Measurements from ENCODE around the gene POLK. TPM values are rescaled to one million over a fixed set of nuclear protein-coding genes. Genes with fewer than 3 reads are reported as not detected.
"Not testable (repeated sequence)": the region's sequence is repeated elsewhere in the genome, so short reads cannot be mapped to it uniquely, and the experiment has no call there.

Gene POLK
- polyA plus RNA-seq, 1 donor = 23.4 TPM

- DNase-seq (ENCODE audit: low read depth) = no peak
Observed at GRCh38 chr5:75547812-75548211, 36.1 kb downstream of the POLK start.

DNA sequence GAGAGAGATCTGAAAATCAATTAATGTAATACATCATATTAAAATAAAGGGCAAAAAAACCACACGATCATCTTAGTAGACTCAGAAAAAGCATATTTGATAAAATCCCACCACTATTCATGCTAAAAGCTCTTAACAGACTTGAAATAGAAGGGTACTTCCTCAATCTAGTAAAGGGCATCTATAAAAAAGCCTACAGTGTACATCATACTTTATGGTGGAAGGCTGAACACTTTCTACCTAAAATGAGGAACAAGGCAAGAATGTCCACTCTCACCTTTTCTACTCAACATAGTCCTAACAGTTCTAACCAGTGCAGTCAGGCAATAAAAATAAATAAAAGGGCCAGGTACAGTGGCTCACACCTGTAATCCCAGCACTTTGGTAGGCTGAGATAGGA is 38.9 kb downstream of the POLK start:
- no peak for DNase-seq (ENCODE audit: low read depth)

GRCh38 chr5:75551471-75551870 is 39.8 kb downstream of the POLK start:
- DNase-seq (ENCODE audit: low read depth) = no peak

- DNase-seq (ENCODE audit: low read depth) = no peak
Observed at GRCh38 chr5:75552764-75553163, 41.1 kb downstream of the POLK start.

DNA sequence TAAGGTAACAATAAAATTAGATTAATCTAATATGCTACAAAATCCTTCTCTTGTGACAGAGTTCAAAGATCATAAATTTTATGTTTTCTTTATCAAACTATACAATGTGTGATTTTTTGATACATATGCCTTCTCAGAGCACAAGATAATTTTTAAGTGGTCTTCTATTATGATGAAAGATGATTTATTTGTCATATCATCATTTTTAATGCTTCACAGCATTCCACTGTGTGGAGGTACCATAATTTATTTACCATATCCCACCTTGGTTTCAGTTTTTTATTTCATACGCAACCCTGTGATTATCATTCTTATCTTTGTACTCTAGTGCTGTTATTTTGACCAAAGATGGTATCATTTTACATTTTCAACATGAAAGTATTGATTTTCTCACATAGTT is 41.7 kb downstream of the POLK start:
- DNase-seq (ENCODE audit: low read depth) = no peak

GRCh38 chr5:75558221-75558620 is 46.5 kb downstream of the POLK start:
- no peak for DNase-seq (ENCODE audit: low read depth)

- DNase-seq (ENCODE audit: low read depth) = no peak
Observed at GRCh38 chr5:75558981-75559632, 47.4 kb downstream of the POLK start.

DNA sequence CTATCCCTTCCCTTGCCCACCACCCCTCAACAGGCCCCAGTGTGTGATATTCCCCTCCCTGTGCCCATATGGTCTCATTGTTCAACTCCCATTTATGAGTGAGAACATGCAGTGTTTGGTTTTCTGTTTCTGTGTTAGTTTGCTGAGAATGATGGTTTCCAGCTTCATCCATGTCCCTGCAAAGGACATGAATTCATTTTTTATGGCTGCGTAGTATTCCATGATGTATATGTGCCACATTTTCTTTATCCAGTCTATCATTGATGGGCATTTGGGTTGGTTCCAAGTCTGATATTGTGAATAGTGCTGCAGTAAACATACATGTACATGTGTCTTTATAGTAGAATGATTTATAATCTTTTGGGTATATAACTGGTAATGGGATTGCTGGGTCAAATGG is 49.0 kb downstream of the POLK start:
- not testable (repeated sequence) for DNase-seq (ENCODE audit: low read depth)

- not testable (repeated sequence) for DNase-seq (ENCODE audit: low read depth)
Observed at GRCh38 chr5:75565991-75566709, 54.5 kb downstream of the POLK start.

- DNase-seq (ENCODE audit: low read depth) = peak; percentile 90
Observed at GRCh38 chr5:75566710-75567309, 55.1 kb downstream of the POLK start.

DNA sequence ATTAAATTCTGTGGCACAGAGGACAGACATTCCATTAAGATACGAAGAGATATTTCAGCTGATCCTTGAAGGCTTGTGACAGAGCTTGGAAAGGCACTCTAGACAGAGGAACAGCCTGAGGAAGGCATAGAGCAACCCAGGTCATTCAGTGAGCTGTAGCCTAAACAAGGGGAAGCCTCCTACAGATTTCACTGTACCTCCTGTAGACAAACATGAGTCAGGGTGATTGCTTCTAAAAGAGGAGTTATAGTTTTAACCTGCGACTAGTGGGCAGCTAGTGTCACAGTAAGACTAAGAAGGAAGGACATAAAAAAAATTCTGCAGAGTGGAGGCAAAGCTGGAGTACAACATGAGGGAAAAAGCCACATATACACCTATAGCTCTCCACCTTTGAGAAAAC is 56.0 kb downstream of the POLK start:
- no peak for DNase-seq (ENCODE audit: low read depth)

- DNase-seq (ENCODE audit: low read depth) = no peak
Observed at GRCh38 chr5:75568202-75568601, 56.5 kb downstream of the POLK start.

DNA sequence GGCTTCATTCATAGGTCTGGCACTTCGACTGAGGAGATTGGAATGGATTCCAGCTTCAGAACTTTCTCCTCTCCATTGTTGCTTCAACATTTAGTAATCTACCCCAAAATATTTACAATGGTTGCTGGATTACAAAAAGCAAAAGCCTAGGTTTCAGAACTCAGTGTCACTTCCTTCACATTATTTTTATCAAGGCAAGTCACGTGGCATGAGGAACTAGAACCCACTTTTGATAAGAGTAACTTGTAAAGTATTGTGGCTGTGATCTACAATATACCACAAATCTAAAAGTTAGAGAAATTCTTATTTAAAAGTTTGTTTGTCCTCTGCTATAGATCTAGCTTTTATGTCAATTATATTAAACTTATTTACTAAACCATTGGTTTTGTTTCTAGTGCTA is 59.9 kb downstream of the POLK start:
- no peak for DNase-seq (ENCODE audit: low read depth)

DNA sequence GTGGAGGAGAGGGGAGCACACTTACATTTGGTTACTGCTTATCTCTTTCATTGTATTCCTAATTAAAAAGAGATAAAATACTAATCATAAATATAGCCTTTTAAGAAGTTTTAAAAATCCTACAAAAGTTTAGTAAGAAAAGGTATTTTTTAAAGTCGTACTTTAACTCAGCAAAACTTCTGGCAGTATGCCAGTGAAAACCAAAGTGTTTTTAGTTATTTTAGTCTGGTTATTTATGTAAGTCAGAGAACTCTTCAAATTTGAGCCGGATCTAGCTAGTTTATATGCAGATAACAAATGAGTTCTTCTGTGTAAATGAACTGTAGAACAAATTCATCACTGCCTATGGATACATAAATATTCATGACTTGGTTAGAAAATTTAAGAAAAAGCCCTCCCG is 63.1 kb downstream of the POLK start:
- DNase-seq (ENCODE audit: low read depth) = no peak

DNA sequence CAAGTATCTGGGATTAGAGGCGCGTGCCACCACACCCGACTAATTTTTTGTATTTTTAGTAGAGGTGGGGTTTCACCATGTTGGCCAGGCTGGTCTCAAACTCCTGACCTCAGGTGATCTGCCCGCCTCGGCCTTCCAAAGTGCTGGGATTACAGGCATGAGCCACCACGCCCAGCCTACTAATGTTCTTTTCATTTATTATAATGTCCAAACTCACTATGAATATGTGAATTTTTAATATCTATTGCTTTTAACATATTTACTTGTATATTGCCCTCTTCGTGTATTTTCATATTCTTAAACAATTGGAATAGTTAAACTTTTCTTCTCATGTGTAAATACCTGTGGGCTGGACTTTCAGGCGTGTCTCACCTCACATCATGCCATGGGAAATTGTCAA is 66.6 kb downstream of the POLK start:
- not testable (repeated sequence) for DNase-seq (ENCODE audit: low read depth)

- no peak for DNase-seq (ENCODE audit: low read depth)
Observed at GRCh38 chr5:75584641-75585040, 73.0 kb downstream of the POLK start.

GRCh38 chr5:75588666-75589065 is 77.0 kb downstream of the POLK start:
- DNase-seq (ENCODE audit: low read depth) = no peak

DNA sequence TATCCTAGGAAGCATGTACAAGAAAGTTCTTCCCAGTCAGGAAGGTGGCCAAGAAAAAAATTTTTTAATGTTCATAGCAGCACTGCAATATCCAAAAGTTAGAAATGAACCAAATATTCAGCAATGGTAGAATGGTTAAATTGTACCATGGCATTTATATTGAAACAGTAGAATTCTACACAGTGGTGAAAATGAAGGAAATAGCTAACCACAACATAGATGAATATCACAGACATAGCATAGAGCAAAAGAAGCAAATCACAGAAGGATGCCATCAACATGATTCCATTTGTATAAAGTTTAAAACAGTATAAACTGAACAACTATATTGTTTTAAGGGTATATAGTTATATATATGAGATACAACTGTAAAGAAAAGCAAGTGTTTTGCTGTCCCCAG is 88.8 kb downstream of the POLK start:
- DNase-seq (ENCODE audit: low read depth) = no peak

GRCh38 chr5:75601567-75601966 is 89.9 kb downstream of the POLK start:
- no peak for DNase-seq (ENCODE audit: low read depth)

GRCh38 chr5:75601996-75602395 is 90.3 kb downstream of the POLK start:
- no peak for DNase-seq (ENCODE audit: low read depth)

DNA sequence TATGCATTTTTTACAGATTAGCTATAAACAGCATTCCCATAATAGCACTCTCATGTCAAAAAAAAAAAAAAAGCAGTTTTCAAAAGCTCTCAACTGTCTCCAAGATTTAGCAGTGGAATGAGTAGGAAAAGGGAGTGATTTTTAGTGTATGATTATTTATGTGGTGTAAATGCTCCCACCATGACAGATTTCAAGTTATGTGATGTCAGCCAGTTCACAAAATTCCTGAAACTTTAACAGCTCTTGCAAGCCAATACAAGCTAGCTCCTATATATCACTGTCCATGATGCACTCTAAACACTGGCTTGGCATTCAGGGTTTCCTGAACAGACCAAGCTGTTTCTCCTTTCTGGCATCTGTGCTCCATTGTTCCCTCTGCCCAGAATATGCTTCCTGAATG is 91.7 kb downstream of the POLK start:
- DNase-seq (ENCODE audit: low read depth) = no peak

GRCh38 chr5:75603821-75604220 is 92.1 kb downstream of the POLK start:
- no peak for DNase-seq (ENCODE audit: low read depth)

DNA sequence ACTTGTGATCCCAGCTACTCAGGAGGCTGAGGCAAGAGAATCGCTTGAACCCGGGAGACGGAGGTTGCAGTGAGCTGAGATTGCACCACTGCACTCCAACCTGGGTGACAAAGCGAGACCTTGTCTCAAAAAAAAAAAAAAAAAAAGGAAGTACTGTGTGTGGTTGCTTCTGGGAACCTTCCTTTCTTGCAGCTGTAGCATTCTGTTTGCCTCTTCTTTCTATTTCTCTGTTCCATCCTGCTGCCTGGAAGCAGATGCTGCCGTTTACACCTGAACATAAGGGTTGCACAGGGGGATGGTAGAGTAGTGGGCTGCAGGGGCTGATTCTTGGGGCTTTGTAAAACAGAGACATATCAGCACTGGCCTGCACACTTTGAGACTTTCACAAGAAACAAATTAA is 95.7 kb downstream of the POLK start:
- not testable (repeated sequence) for DNase-seq (ENCODE audit: low read depth)

Measured in forelimb muscle (tissue), 1 donor.